ENCODE results near the gene CA10.

DNA sequence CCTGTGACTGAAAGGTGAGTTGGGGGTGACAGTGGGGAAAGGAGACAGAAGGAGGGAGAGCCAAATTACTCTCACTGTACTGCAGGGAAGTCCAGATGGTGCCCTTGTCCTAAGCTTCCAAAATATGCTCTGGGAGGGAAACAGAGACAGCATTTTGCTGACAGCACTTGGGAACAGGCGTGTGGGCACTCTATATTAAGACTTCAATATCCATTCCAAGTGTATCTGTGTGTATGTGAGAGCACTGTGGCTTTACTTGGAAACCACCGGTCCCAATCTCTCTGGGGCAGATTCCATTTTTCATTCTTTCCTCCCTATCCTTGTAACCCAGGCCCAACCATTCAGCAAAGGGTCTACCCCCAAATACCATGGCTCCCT lies 490.8 kb downstream of the CA10 start:
- TF ChIP-seq, protein P1, sequence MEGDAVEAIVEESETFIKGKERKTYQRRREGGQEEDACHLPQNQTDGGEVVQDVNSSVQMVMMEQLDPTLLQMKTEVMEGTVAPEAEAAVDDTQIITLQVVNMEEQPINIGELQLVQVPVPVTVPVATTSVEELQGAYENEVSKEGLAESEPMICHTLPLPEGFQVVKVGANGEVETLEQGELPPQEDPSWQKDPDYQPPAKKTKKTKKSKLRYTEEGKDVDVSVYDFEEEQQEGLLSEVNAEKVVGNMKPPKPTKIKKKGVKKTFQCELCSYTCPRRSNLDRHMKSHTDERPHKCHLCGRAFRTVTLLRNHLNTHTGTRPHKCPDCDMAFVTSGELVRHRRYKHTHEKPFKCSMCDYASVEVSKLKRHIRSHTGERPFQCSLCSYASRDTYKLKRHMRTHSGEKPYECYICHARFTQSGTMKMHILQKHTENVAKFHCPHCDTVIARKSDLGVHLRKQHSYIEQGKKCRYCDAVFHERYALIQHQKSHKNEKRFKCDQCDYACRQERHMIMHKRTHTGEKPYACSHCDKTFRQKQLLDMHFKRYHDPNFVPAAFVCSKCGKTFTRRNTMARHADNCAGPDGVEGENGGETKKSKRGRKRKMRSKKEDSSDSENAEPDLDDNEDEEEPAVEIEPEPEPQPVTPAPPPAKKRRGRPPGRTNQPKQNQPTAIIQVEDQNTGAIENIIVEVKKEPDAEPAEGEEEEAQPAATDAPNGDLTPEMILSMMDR (IDR thresholded peaks at IDR 0.05) = no peak
- TF ChIP-seq POLR2A (IDR thresholded peaks at IDR 0.05) = no peak
